ENCODE measurements around the gene EDDM13.
"Not testable (repeated sequence)": the region's sequence is repeated elsewhere in the genome, so short reads cannot be mapped to it uniquely, and the experiment has no call there.

Gene EDDM13

GRCh38 chr19:56306016-56306415, 33.5 kb downstream of the EDDM13 start:
- TF ChIP-seq CTCF (IDR thresholded peaks at IDR 0.05; ENCODE audit: insufficient read depth, low read depth, low read length, missing control alignments) = no peak
- H3K4me3 ChIP-seq (ENCODE audit: low read depth, low read length) = no peak overlapping the region
- DNase-seq (ENCODE audit: low read depth) = no peak

- not testable (repeated sequence) for DNase-seq (ENCODE audit: low read depth); H3K4me3 ChIP-seq (ENCODE audit: low read depth, low read length)
These were observed 34.5 kb downstream of the EDDM13 start for GRCh38 chr19:56307062-56307461.

GRCh38 chr19:56308792-56309191, 36.2 kb downstream of the EDDM13 start:
- TF ChIP-seq CTCF (IDR thresholded peaks at IDR 0.05; ENCODE audit: insufficient read depth, low read depth, low read length, missing control alignments) = no peak
- DNase-seq (ENCODE audit: low read depth) = no peak
- H3K4me3 ChIP-seq (ENCODE audit: low read depth, low read length) = no peak overlapping the region

- TF ChIP-seq CTCF (IDR thresholded peaks at IDR 0.05; ENCODE audit: insufficient read depth, low read depth, low read length, missing control alignments) = peak; percentile 98
- peak; percentile 78 for DNase-seq (ENCODE audit: low read depth)
- H3K4me3 ChIP-seq (ENCODE audit: low read depth, low read length) = no peak overlapping the region
These were observed 37.1 kb downstream of the EDDM13 start for GRCh38 chr19:56309511-56310185.

- TF ChIP-seq CTCF (IDR thresholded peaks at IDR 0.05; ENCODE audit: insufficient read depth, low read depth, low read length, missing control alignments) = no peak
- no peak for DNase-seq (ENCODE audit: low read depth)
- no peak overlapping the region for H3K4me3 ChIP-seq (ENCODE audit: low read depth, low read length)
These were observed 37.9 kb downstream of the EDDM13 start for GRCh38 chr19:56310462-56310861.

- H3K4me3 ChIP-seq (ENCODE audit: low read depth, low read length) = no peak overlapping the region
- DNase-seq (ENCODE audit: low read depth) = no peak
- no peak for TF ChIP-seq CTCF (IDR thresholded peaks at IDR 0.05; ENCODE audit: insufficient read depth, low read depth, low read length, missing control alignments)
These were observed 39.8 kb downstream of the EDDM13 start for GRCh38 chr19:56312342-56312741.

- no peak for TF ChIP-seq CTCF (IDR thresholded peaks at IDR 0.05; ENCODE audit: insufficient read depth, low read depth, low read length, missing control alignments)
- H3K4me3 ChIP-seq (ENCODE audit: low read depth, low read length) = no peak overlapping the region
- DNase-seq (ENCODE audit: low read depth) = peak; percentile 18
These were observed 40.5 kb downstream of the EDDM13 start for GRCh38 chr19:56312787-56313657.
